GM12878 (cell line): Measurements from ENCODE around the gene OCRL. TPM values are rescaled to one million over a fixed set of nuclear protein-coding genes. Genes with fewer than 3 reads are reported as not detected.

Source experiments
- ATAC-seq: fragments of 200-7000 bp; cut with Tn5 transposase; 3 replicates; pipeline ENCODE4 v1.9.1; 2020; ENCODE audit warnings: mild to moderate bottlenecking, moderate library complexity
- BruUV-seq: library from RNA; stranded (reverse); fragments of 400-500 nt; replicated peaks from 2 replicates; lab custom pipeline; 2021; lab: Mats Ljungman, UMichigan
- CTCF ChIA-PET: fragments of 300-600 bp; sonication (Branson Sonifier 250); formaldehyde crosslinking; extraction: SDS; loops from one replicate; lab custom pipeline; 2021; ENCODE audit warnings: inconsistent platforms; lab: Yijun Ruan, JAX
- POLR2A ChIA-PET: fragments of 350-600 bp; formaldehyde crosslinking; extraction: SDS; loops from one replicate; lab custom pipeline; 2021; ENCODE audit warnings: inconsistent platforms; lab: Charles Lee
- RAD21 ChIA-PET: fragments of 300-600 bp; sonication (Branson Sonifier 250); formaldehyde crosslinking; loops from one replicate; lab custom pipeline; 2023; ENCODE audit warnings: antibody characterized with exemption; ENCODE audit not compliant: unreplicated experiment; lab: Charles Lee
- SMC1A ChIA-PET: fragments of 300-600 bp; sonication (Branson Sonifier 250); formaldehyde crosslinking; loops from one replicate; lab custom pipeline; 2023; ENCODE audit not compliant: unreplicated experiment, uncharacterized antibody; lab: Charles Lee
- DNase-seq: peaks from one replicate; pipeline ENCODE4 v3.0.0-alpha.2; 2011; ENCODE audit warnings: low read depth, low spot score
- FAIRE-seq: peaks from 3 replicates; lab custom pipeline; 2011; peaks lifted over from hg19 to GRCh38; lab: Jason Lieb, UNC
- H2AFZ ChIP-seq: 2 replicates; pipeline ENCODE4 v1.6.0; 2011; ENCODE audit warnings: low read depth, low read length, control low read depth; ENCODE audit not compliant: control insufficient read depth
- H3K27ac ChIP-seq: 2 replicates; pipeline ENCODE4 v1.5.1; 2011; ENCODE audit warnings: control low read depth; ENCODE audit not compliant: control insufficient read depth, insufficient read depth
- H3K27me3 ChIP-seq, 2 experiments: replicated peaks in 1 of 2; 2 replicates each; pipeline versions ENCODE4 v1.6.0 to v1.6.1; 2011; ENCODE audit warnings: low read length in 1 of 2; ENCODE audit not compliant: control insufficient read depth in 2 of 2, insufficient read depth in 2 of 2
- H3K36me3 ChIP-seq, 2 experiments: 2 replicates each; pipeline ENCODE4 v1.5.1; 2011; ENCODE audit warnings: low read length in 1 of 2; ENCODE audit not compliant: control insufficient read depth in 2 of 2, insufficient read depth in 2 of 2
- H3K4me1 ChIP-seq: 2 replicates; pipeline ENCODE4 v1.6.1; 2011; ENCODE audit warnings: mild to moderate bottlenecking, low read length, moderate library complexity, mixed read lengths; ENCODE audit not compliant: control insufficient read depth, insufficient read depth
- H3K4me2 ChIP-seq: 2 replicates; pipeline ENCODE4 v1.6.0; 2011; ENCODE audit warnings: control low read depth; ENCODE audit not compliant: control insufficient read depth, insufficient read depth
- H3K4me3 ChIP-seq: fragments of 200-600 bp; sonication (generic); 2 replicates; pipeline ENCODE4 v1.5.1; 2016
- H3K79me2 ChIP-seq: 2 replicates; pipeline ENCODE4 v1.6.0; 2011; ENCODE audit warnings: low read length; ENCODE audit not compliant: control insufficient read depth, insufficient read depth
- H3K9ac ChIP-seq: 2 replicates; pipeline ENCODE4 v1.8.0; 2011; ENCODE audit warnings: low read length, control low read depth, mixed read lengths; ENCODE audit not compliant: control insufficient read depth, insufficient read depth
- H3K9me3 ChIP-seq: replicated peaks from 3 replicates; pipeline ENCODE4 v1.5.1; 2011; ENCODE audit warnings: mild to moderate bottlenecking, low read length; ENCODE audit not compliant: control insufficient read depth, insufficient read depth
- H4K20me1 ChIP-seq: 2 replicates; pipeline ENCODE4 v1.6.0; 2011; ENCODE audit not compliant: control insufficient read depth, insufficient read depth
- CEBPB ChIP-seq, 2 experiments: fragments of 150-350 bp in 1 of 2; IDR thresholded peaks; 2 replicates each; pipeline ENCODE4 v1.6.1; 2012 to 2014; ENCODE audit warnings: low read depth in 2 of 2, low read length in 2 of 2, borderline replicate concordance in 1 of 2, inconsistent platforms in 1 of 2
- DPF2 ChIP-seq: fragments of 450-650 bp; IDR thresholded peaks from 2 replicates; pipeline ENCODE4 v1.6.1; 2017; ENCODE audit warnings: mild to moderate bottlenecking
- FOS ChIP-seq: IDR thresholded peaks from 3 replicates; pipeline ENCODE4 v1.6.1; 2011; ENCODE audit warnings: borderline replicate concordance; ENCODE audit not compliant: insufficient read length; ENCODE audit errors: extremely low read depth
- HCFC1 ChIP-seq: fragments of 150-350 bp; IDR thresholded peaks from 2 replicates; pipeline ENCODE4 v1.6.1; 2014; ENCODE audit warnings: low read length
- HDGF ChIP-seq: fragments of 450-650 bp; IDR thresholded peaks from 2 replicates; pipeline ENCODE4 v1.6.1; 2016; ENCODE audit warnings: antibody characterized with exemption
- IKZF2 ChIP-seq, 2 experiments: fragments of 450-650 bp; IDR thresholded peaks; 2 replicates each; pipeline ENCODE4 v1.6.1; 2017; ENCODE audit warnings: mild to moderate bottlenecking in 2 of 2, moderate library complexity in 2 of 2
- NR2C1 ChIP-seq: fragments of 450-650 bp; IDR thresholded peaks from 2 replicates; pipeline ENCODE4 v1.6.1; 2017; ENCODE audit warnings: antibody characterized with exemption, mild to moderate bottlenecking, moderate library complexity
- SMAD1 ChIP-seq: fragments of 450-650 bp; IDR thresholded peaks from 2 replicates; pipeline ENCODE4 v1.6.1; 2018; ENCODE audit warnings: mild to moderate bottlenecking, low read depth; ENCODE audit not compliant: partially characterized antibody
- SP1 ChIP-seq: IDR thresholded peaks from one replicate; pipeline ENCODE4 v1.6.1; 2011; ENCODE audit warnings: low read depth, low read length
- SRF ChIP-seq, 2 experiments: IDR thresholded peaks; 2 replicates each; pipeline ENCODE4 v1.6.1; 2011; ENCODE audit warnings: low read depth in 2 of 2, low read length in 2 of 2, mild to moderate bottlenecking in 1 of 2, moderate library complexity in 1 of 2
- WRNIP1 ChIP-seq: IDR thresholded peaks from 2 replicates; pipeline ENCODE4 v1.6.1; 2011; ENCODE audit warnings: low read depth, low read length, improper control_type of control experiment, borderline replicate concordance
- YY1 ChIP-seq: IDR thresholded peaks from 2 replicates; pipeline ENCODE4 v1.6.1; 2011; ENCODE audit warnings: low read depth, mild to moderate bottlenecking, low read length
- WGBS: methylation state at CpG from one replicate; pipeline ENCODE4 v1.1.6; 2016; ENCODE audit warnings: low lambda C conversion rate; ENCODE audit not compliant: insufficient replicate concordance, insufficient coverage; ENCODE audit errors: missing lambda C conversion rate; 5-methylcytosine and 5-hydroxymethylcytosine counted together
- in situ Hi-C: fragments of 300-500 bp; cut with MboI; formaldehyde crosslinking; loops from 9 replicates; pipeline ENCODE4 v1.14.3; 2018; ENCODE audit warnings: mixed read lengths
- intact Hi-C: fragments of 100-400 bp; cut with micrococcal nuclease; formaldehyde crosslinking; loops from one replicate; pipeline ENCODE4 v1.14.2; 2022; ENCODE audit not compliant: unreplicated experiment
- polyA plus RNA-seq, 11 experiments: library from polyadenylated mRNA; depleted of rRNA in 4 of 11; unstranded in 6 of 11; stranded (reverse) in 5 of 11; fragments of >200 nt; fragmentation: Nextera tagmentation in 4 of 11; fragmentation: Illumina TruSeq in 1 of 11; extraction: Ambion mirVana in 4 of 11; extraction: Trizol in 1 of 11; gene quantifications; 1 replicate in 1 of 11; 2 replicates in 10 of 11; pipeline versions ENCODE4 v1.2.1 to v1.2.3, GENCODE V29; 2011 to 2016; ENCODE audit warnings: inconsistent platforms in 2 of 11, missing spikeins in 2 of 11, low read depth in 1 of 11
- total RNA-seq, 4 experiments: library from RNA; depleted of rRNA in 3 of 4; stranded (reverse); fragments of >200 nt in 3 of 4; fragmentation: Illumina TruSeq in 1 of 4; extraction: Trizol in 1 of 4; gene quantifications; 2 replicates each; pipeline versions ENCODE4 v1.2.1 to v1.2.3, GENCODE V29; 2013 to 2021
- TF ChIP-seq, protein P1 (sequence below): IDR thresholded peaks from 2 replicates; pipeline ENCODE4 v1.6.1; 2012; ENCODE audit warnings: mild to moderate bottlenecking, low read depth, low read length
- TF ChIP-seq, protein P2 (sequence below): IDR thresholded peaks from 2 replicates; pipeline ENCODE4 v1.6.1; 2012; ENCODE audit warnings: low read depth, low read length, improper control_type of control experiment

OCRL gene
- total and polyA plus RNA-seq, 10 of the 15 experiments (the other 5 are each of a cell fraction or from before 2014, with no cell fraction given): 0.53 to 4.4 (median 2.3) TPM

DNA sequence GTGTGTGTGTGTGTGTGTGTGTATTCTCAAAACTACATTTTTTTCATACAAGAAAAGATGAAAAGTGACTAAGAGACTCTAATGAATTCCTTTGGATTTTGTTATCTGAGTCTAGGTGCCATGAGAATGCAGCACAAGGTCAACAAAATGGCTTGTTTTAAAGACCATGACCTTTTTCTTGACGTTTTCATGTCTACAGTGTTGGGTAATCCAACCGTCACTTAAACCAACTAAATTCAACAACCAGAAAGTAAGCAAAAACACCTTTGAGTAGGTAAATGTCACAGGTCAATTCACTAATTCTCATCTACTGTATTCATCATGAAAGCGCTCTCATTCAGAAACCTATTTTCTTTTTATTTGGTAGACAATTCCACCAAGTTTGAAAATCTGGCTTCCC, 19.9 kb upstream of the OCRL start:
- H4K20me1 ChIP-seq: no peaks in the 10 kb centered on the region
- no peak overlapping the region for H3K4me2 ChIP-seq
- no TSS peak for BruUV-seq
- H3K9me3 ChIP-seq: no peaks in the 10 kb centered on the region
- ChIA-PET SMC1A (no interaction called here), RAD21 (no interaction called here), CTCF (no interaction called here), POLR2A (no interaction called here)
- H3K9ac ChIP-seq: no peak overlapping the region
- no peak for TF ChIP-seq DPF2
- TF ChIP-seq CEBPB (IDR thresholded peaks at IDR 0.05; ENCODE audit: borderline replicate concordance in 1 of 2, low read depth in 2 of 2, low read length in 2 of 2): no peak
- no peak for TF ChIP-seq SMAD1
- no peak for TF ChIP-seq WRNIP1
- TF ChIP-seq SP1: no peak
- no peak for TF ChIP-seq NR2C1
- TF ChIP-seq, protein P1, sequence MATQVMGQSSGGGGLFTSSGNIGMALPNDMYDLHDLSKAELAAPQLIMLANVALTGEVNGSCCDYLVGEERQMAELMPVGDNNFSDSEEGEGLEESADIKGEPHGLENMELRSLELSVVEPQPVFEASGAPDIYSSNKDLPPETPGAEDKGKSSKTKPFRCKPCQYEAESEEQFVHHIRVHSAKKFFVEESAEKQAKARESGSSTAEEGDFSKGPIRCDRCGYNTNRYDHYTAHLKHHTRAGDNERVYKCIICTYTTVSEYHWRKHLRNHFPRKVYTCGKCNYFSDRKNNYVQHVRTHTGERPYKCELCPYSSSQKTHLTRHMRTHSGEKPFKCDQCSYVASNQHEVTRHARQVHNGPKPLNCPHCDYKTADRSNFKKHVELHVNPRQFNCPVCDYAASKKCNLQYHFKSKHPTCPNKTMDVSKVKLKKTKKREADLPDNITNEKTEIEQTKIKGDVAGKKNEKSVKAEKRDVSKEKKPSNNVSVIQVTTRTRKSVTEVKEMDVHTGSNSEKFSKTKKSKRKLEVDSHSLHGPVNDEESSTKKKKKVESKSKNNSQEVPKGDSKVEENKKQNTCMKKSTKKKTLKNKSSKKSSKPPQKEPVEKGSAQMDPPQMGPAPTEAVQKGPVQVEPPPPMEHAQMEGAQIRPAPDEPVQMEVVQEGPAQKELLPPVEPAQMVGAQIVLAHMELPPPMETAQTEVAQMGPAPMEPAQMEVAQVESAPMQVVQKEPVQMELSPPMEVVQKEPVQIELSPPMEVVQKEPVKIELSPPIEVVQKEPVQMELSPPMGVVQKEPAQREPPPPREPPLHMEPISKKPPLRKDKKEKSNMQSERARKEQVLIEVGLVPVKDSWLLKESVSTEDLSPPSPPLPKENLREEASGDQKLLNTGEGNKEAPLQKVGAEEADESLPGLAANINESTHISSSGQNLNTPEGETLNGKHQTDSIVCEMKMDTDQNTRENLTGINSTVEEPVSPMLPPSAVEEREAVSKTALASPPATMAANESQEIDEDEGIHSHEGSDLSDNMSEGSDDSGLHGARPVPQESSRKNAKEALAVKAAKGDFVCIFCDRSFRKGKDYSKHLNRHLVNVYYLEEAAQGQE: no peak
- no peak for TF ChIP-seq HDGF
- TF ChIP-seq YY1: no peak
- no peak for TF ChIP-seq IKZF2 (IDR thresholded peaks at IDR 0.05)
- no peak for TF ChIP-seq SRF (IDR thresholded peaks at IDR 0.05; ENCODE audit: low read depth in 2 of 2, low read length in 2 of 2)
- TF ChIP-seq FOS: no peak
- no peak for TF ChIP-seq HCFC1
- TF ChIP-seq, protein P2, sequence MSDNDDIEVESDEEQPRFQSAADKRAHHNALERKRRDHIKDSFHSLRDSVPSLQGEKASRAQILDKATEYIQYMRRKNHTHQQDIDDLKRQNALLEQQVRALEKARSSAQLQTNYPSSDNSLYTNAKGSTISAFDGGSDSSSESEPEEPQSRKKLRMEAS: no peak
- FAIRE-seq (no peak), ATAC-seq (no peak), DNase-seq (no peak)
- no peak overlapping the region for H2AFZ ChIP-seq
- H3K27me3 ChIP-seq: no peaks in the 10 kb centered on the region; a peak in 1 of 4 replicates
- H3K36me3 ChIP-seq: no peaks in the 10 kb centered on the region
- WGBS: 67% methylated on average over 3 of the region's 3 CpGs
- H3K27ac ChIP-seq: no peak overlapping the region
- H3K79me2 ChIP-seq: no peaks in the 10 kb centered on the region
- H3K4me1 ChIP-seq: no peaks in the 10 kb centered on the region
- in situ Hi-C loops: no loop called here
- intact Hi-C loops: no loop called here
- H3K4me3 ChIP-seq: no peak overlapping the region
